ENCODE data around the gene DYRK4.

The DYRK4 gene

DNA sequence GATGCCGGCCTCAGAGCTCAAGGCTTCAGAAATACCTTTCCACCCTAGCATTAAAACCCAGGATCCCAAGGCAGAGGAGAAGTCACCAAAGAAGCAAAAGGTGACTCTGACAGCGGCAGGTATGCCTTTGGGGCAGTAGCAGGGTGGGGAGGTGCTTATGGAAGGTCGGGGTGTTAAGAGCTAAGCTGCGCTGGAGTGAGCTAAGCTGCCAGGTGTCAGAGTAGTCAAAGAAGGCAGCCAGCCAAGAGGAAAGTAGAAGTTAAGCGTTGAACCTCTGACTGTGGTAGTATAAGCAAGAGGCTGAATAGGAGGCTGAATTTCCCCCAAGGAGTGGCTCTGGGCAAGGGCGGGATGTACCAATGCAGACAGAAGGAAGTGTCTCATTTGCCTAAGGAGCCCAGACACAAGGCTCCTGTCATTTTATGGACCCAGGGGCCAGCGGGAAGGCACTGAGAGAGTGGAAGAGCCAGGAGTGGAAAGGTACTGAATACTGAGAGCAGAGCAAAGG is 29.2 kb downstream of the DYRK4 start:
- no peak overlapping the region for H3K9ac ChIP-seq (ENCODE audit: low read length)
- H3K4me1 ChIP-seq (ENCODE audit: insufficient read depth, low read length): no peaks in the 10 kb centered on the region
- no peak overlapping the region for H3K27ac ChIP-seq (ENCODE audit: low read depth, low read length)
- no peaks in the 10 kb centered on the region for H3K27me3 ChIP-seq (ENCODE audit: control insufficient read depth in 1 of 2, insufficient read depth in 2 of 2, low read length in 2 of 2)
- no peak overlapping the region for H3K4me3 ChIP-seq (ENCODE audit: low read depth in 1 of 2, low read length in 2 of 2)
- H3K9me3 ChIP-seq (ENCODE audit: low read length): no peaks in the 10 kb centered on the region
- no peaks in the 10 kb centered on the region for H3K36me3 ChIP-seq (ENCODE audit: insufficient read depth, low read length)

- H3K4me1 ChIP-seq (ENCODE audit: insufficient read depth, low read length): no peaks in the 10 kb centered on the region
- H3K9me3 ChIP-seq (ENCODE audit: low read length): no peaks in the 10 kb centered on the region
- no peaks in the 10 kb centered on the region for H3K27me3 ChIP-seq (ENCODE audit: control insufficient read depth in 1 of 2, insufficient read depth in 2 of 2, low read length in 2 of 2)
- H3K9ac ChIP-seq (ENCODE audit: low read length): no peak overlapping the region
- no peak overlapping the region for H3K4me3 ChIP-seq (ENCODE audit: low read depth in 1 of 2, low read length in 2 of 2)
- H3K27ac ChIP-seq (ENCODE audit: low read depth, low read length): no peak overlapping the region
- H3K36me3 ChIP-seq (ENCODE audit: insufficient read depth, low read length): no peaks in the 10 kb centered on the region
These were observed 33.9 kb downstream of the DYRK4 start for GRCh38 chr12:4595881-4596280.

DNA sequence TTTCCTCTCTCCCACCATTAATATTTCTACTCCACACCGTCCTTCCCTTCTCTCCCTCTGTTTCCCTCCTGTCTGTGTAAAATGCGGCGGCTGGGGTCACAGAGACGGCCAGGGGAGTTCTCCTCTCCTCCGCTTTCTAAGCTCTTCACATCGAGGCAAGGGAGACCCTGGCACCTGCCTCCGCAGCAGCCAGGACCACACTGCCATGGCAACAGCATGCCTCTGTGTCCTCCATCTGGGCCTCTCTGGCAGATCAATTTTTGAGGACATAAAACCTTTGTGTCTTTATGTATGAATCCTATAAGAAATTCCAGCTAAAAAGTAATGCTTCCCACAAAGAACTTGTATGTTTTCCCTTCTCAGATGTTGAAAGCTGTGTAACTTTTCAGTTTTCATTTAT is 41.4 kb downstream of the DYRK4 start:
- peaks cover 6% of the 10 kb centered on the region for H3K36me3 ChIP-seq (ENCODE audit: insufficient read depth, low read length)
- no peaks in the 10 kb centered on the region for H3K27me3 ChIP-seq (ENCODE audit: control insufficient read depth in 1 of 2, insufficient read depth in 2 of 2, low read length in 2 of 2)
- H3K27ac ChIP-seq (ENCODE audit: low read depth, low read length): no peak overlapping the region
- H3K9me3 ChIP-seq (ENCODE audit: low read length): no peaks in the 10 kb centered on the region
- H3K4me3 ChIP-seq (ENCODE audit: low read depth in 1 of 2, low read length in 2 of 2): no peak overlapping the region
- H3K4me1 ChIP-seq (ENCODE audit: insufficient read depth, low read length): peaks cover 4% of the 10 kb centered on the region
- H3K9ac ChIP-seq (ENCODE audit: low read length): no peak overlapping the region

- no peak overlapping the region for H3K27ac ChIP-seq (ENCODE audit: low read depth, low read length)
- H3K9me3 ChIP-seq (ENCODE audit: low read length): no peaks in the 10 kb centered on the region
- H3K4me1 ChIP-seq (ENCODE audit: insufficient read depth, low read length): peaks cover 4% of the 10 kb centered on the region
- no peak overlapping the region for H3K4me3 ChIP-seq (ENCODE audit: low read depth in 1 of 2, low read length in 2 of 2)
- peaks cover 6% of the 10 kb centered on the region for H3K36me3 ChIP-seq (ENCODE audit: insufficient read depth, low read length)
- H3K27me3 ChIP-seq (ENCODE audit: control insufficient read depth in 1 of 2, insufficient read depth in 2 of 2, low read length in 2 of 2): no peaks in the 10 kb centered on the region
- H3K9ac ChIP-seq (ENCODE audit: low read length): no peak overlapping the region
These were observed 41.9 kb downstream of the DYRK4 start for GRCh38 chr12:4603946-4604345.

DNA sequence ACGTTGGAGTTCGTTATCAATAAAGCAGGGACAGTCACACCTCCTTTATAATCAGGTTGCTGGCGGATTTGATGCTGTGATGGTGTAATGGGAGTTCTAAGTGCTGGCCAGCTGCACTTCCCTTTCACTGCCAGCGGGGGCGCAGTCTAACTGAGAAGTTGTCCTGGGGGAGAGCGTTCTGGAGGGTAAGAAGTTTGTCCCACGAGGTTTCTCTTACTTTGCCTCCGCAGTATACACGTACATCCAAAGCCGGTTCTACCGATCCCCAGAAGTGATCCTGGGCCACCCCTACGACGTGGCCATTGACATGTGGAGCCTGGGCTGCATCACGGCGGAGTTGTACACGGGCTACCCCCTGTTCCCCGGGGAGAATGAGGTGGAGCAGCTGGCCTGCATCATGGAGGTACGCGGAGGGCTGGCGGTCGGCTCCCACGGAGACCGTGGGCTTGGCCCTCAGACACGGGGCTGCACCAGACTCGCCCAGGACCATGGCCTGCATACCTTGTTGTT is 42.7 kb downstream of the DYRK4 start:
- Histone ChIP-seq H3K9ac (ENCODE audit: low read length) (peak overlapping the region; percentile 91), H3K4me3 (ENCODE audit: low read depth in 1 of 2, low read length in 2 of 2) (peak overlapping the region; percentile 80 to 99), H3K36me3 (ENCODE audit: insufficient read depth, low read length) (peaks cover 6% of the 10 kb centered on the region), H3K27ac (ENCODE audit: low read depth, low read length) (peak overlapping the region; percentile 89), H3K9me3 (ENCODE audit: low read length) (no peaks in the 10 kb centered on the region), H3K4me1 (ENCODE audit: insufficient read depth, low read length) (peaks cover 4% of the 10 kb centered on the region), H3K27me3 (ENCODE audit: control insufficient read depth in 1 of 2, insufficient read depth in 2 of 2, low read length in 2 of 2) (no peaks in the 10 kb centered on the region)

- H3K4me3 ChIP-seq (ENCODE audit: low read depth in 1 of 2, low read length in 2 of 2): no peak overlapping the region
- no peak overlapping the region for H3K27ac ChIP-seq (ENCODE audit: low read depth, low read length)
- no peaks in the 10 kb centered on the region for H3K9me3 ChIP-seq (ENCODE audit: low read length)
- no peak overlapping the region for H3K9ac ChIP-seq (ENCODE audit: low read length)
- H3K27me3 ChIP-seq (ENCODE audit: control insufficient read depth in 1 of 2, insufficient read depth in 2 of 2, low read length in 2 of 2): no peaks in the 10 kb centered on the region
- peaks cover 4% of the 10 kb centered on the region for H3K4me1 ChIP-seq (ENCODE audit: insufficient read depth, low read length)
- peaks cover 25% of the 10 kb centered on the region for H3K36me3 ChIP-seq (ENCODE audit: insufficient read depth, low read length)
These were observed 45.0 kb downstream of the DYRK4 start for GRCh38 chr12:4607056-4607455.

- no peak overlapping the region for H3K27ac ChIP-seq (ENCODE audit: low read depth, low read length)
- no peak overlapping the region for H3K4me3 ChIP-seq (ENCODE audit: low read depth in 1 of 2, low read length in 2 of 2)
- no peaks in the 10 kb centered on the region for H3K9me3 ChIP-seq (ENCODE audit: low read length)
- peaks cover 39% of the 10 kb centered on the region for H3K36me3 ChIP-seq (ENCODE audit: insufficient read depth, low read length)
- no peaks in the 10 kb centered on the region for H3K27me3 ChIP-seq (ENCODE audit: control insufficient read depth in 1 of 2, insufficient read depth in 2 of 2, low read length in 2 of 2)
- no peak overlapping the region for H3K9ac ChIP-seq (ENCODE audit: low read length)
- H3K4me1 ChIP-seq (ENCODE audit: insufficient read depth, low read length): peaks cover 4% of the 10 kb centered on the region
These were observed 47.1 kb downstream of the DYRK4 start for GRCh38 chr12:4609071-4609470.

DNA sequence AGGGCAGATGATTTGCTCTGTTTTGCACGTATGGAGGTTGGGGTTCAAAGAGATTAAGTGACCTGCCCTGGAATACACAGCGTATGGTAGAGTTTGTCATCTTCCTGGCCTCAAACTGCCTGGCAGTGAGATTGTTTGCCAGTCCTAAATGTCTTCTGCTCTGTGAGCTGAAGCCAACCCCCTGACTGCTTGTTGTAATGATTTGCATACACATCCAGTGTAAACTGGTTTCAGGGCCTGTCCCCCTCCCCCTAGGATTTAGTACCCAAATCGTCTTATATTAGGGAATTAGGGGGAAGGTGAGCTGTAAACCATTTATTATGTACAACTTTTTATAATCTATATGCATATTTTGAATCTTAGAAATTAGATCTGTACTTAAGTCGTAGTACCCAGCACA is 48.5 kb downstream of the DYRK4 start:
- Histone ChIP-seq H3K36me3 (ENCODE audit: insufficient read depth, low read length) (peaks cover 48% of the 10 kb centered on the region), H3K27ac (ENCODE audit: low read depth, low read length) (no peak overlapping the region), H3K27me3 (ENCODE audit: control insufficient read depth in 1 of 2, insufficient read depth in 2 of 2, low read length in 2 of 2) (no peaks in the 10 kb centered on the region), H3K9me3 (ENCODE audit: low read length) (no peaks in the 10 kb centered on the region), H3K4me3 (ENCODE audit: low read depth in 1 of 2, low read length in 2 of 2) (no peak overlapping the region), H3K9ac (ENCODE audit: low read length) (no peak overlapping the region), H3K4me1 (ENCODE audit: insufficient read depth, low read length) (peaks cover 4% of the 10 kb centered on the region)

- H3K9me3 ChIP-seq (ENCODE audit: low read length): no peaks in the 10 kb centered on the region
- H3K4me3 ChIP-seq (ENCODE audit: low read depth in 1 of 2, low read length in 2 of 2): no peak overlapping the region
- no peak overlapping the region for H3K27ac ChIP-seq (ENCODE audit: low read depth, low read length)
- H3K36me3 ChIP-seq (ENCODE audit: insufficient read depth, low read length): peaks cover 41% of the 10 kb centered on the region
- no peak overlapping the region for H3K9ac ChIP-seq (ENCODE audit: low read length)
- H3K27me3 ChIP-seq (ENCODE audit: control insufficient read depth in 1 of 2, insufficient read depth in 2 of 2, low read length in 2 of 2): no peaks in the 10 kb centered on the region
- H3K4me1 ChIP-seq (ENCODE audit: insufficient read depth, low read length): no peaks in the 10 kb centered on the region
These were observed 53.7 kb downstream of the DYRK4 start for GRCh38 chr12:4615667-4616066.

DNA sequence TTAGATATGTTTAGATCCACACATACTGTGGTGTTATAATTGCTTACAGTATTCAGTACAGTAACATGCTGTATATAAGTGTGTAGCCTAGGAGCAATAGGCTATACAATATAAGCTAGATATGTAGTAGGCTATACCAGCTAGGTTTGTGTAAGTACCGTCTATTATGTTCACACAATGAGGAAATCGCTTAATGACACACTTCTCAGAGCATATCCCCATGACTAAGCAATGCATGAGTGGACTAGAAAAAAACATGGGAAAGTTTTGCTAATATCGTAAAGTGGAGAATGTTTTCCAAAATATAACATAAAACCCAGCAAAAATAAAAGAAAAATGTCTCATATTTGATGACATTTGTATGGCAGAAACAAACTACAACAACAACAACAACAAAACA is 59.5 kb downstream of the DYRK4 start:
- H3K27me3 ChIP-seq (ENCODE audit: control insufficient read depth in 1 of 2, insufficient read depth in 2 of 2, low read length in 2 of 2): no peaks in the 10 kb centered on the region
- no peaks in the 10 kb centered on the region for H3K36me3 ChIP-seq (ENCODE audit: insufficient read depth, low read length)
- no peak overlapping the region for H3K9ac ChIP-seq (ENCODE audit: low read length)
- no peak overlapping the region for H3K4me3 ChIP-seq (ENCODE audit: low read depth in 1 of 2, low read length in 2 of 2)
- no peaks in the 10 kb centered on the region for H3K4me1 ChIP-seq (ENCODE audit: insufficient read depth, low read length)
- no peak overlapping the region for H3K27ac ChIP-seq (ENCODE audit: low read depth, low read length)
- H3K9me3 ChIP-seq (ENCODE audit: low read length): no peaks in the 10 kb centered on the region

DNA sequence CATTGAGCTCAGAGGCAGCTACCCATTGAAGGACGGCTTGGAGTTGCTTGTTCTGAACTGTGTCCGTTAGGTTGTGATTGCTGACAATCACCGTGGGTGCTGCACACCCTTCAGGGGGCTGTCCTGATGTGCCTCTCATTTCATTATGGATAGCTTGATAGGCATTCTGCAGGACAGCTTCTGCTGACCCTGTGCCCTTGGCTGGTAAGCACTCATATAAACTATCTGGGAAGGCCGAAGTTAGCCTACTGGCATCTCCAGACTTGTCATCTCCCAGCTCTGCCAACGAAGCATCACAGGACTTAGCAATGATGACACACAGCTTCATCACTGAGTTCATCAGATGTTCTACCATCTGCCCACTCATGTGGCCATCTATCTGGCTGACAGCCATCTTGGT is 64.5 kb downstream of the DYRK4 start:
- Histone ChIP-seq H3K27ac (ENCODE audit: low read depth, low read length) (no peak overlapping the region), H3K4me1 (ENCODE audit: insufficient read depth, low read length) (no peaks in the 10 kb centered on the region), H3K36me3 (ENCODE audit: insufficient read depth, low read length) (no peaks in the 10 kb centered on the region), H3K9ac (ENCODE audit: low read length) (no peak overlapping the region), H3K9me3 (ENCODE audit: low read length) (no peaks in the 10 kb centered on the region), H3K4me3 (ENCODE audit: low read depth in 1 of 2, low read length in 2 of 2) (no peak overlapping the region), H3K27me3 (ENCODE audit: control insufficient read depth in 1 of 2, insufficient read depth in 2 of 2, low read length in 2 of 2) (no peaks in the 10 kb centered on the region)

- Histone ChIP-seq H3K4me3 (ENCODE audit: low read depth in 1 of 2, low read length in 2 of 2) (no peak overlapping the region), H3K4me1 (ENCODE audit: insufficient read depth, low read length) (no peaks in the 10 kb centered on the region), H3K36me3 (ENCODE audit: insufficient read depth, low read length) (no peaks in the 10 kb centered on the region), H3K27ac (ENCODE audit: low read depth, low read length) (no peak overlapping the region), H3K27me3 (ENCODE audit: control insufficient read depth in 1 of 2, insufficient read depth in 2 of 2, low read length in 2 of 2) (no peaks in the 10 kb centered on the region), H3K9ac (ENCODE audit: low read length) (no peak overlapping the region), H3K9me3 (ENCODE audit: low read length) (no peaks in the 10 kb centered on the region)
These were observed 66.4 kb downstream of the DYRK4 start for GRCh38 chr12:4628406-4628805.
